KOPT-K1 (cell line): ENCODE data around the gene DNM1.
"Not testable (repeated sequence)": the region's sequence is repeated elsewhere in the genome, so short reads cannot be mapped to it uniquely, and the experiment has no call there.

Experiments
- H3K27ac ChIP-seq: fragments of 200-600 bp; sonication (generic); 2 replicates; pipeline ENCODE4 v1.5.1; 2016; ENCODE audit warnings: antibody characterized with exemption, mild to moderate bottlenecking, low read depth, low read length; ENCODE audit not compliant: poor library complexity, severe bottlenecking
- H3K36me3 ChIP-seq: fragments of 200-600 bp; sonication (generic); 2 replicates; pipeline ENCODE4 v1.5.1; 2017; ENCODE audit warnings: antibody characterized with exemption, mild to moderate bottlenecking, low read length, moderate library complexity; ENCODE audit not compliant: insufficient read depth
- H3K9me3 ChIP-seq: fragments of 200-600 bp; sonication (generic); 2 replicates; pipeline ENCODE4 v1.5.1; 2017; ENCODE audit warnings: antibody characterized with exemption, low read length, mild to moderate bottlenecking; ENCODE audit not compliant: insufficient read depth, poor library complexity, severe bottlenecking

DNM1 gene

GRCh38 chr9:128279088-128280073 lies 76.2 kb downstream of the DNM1 start:
- not testable (repeated sequence) for H3K9me3 ChIP-seq, H3K36me3 ChIP-seq
- H3K27ac ChIP-seq, result peak overlapping the region; percentile 31

DNA sequence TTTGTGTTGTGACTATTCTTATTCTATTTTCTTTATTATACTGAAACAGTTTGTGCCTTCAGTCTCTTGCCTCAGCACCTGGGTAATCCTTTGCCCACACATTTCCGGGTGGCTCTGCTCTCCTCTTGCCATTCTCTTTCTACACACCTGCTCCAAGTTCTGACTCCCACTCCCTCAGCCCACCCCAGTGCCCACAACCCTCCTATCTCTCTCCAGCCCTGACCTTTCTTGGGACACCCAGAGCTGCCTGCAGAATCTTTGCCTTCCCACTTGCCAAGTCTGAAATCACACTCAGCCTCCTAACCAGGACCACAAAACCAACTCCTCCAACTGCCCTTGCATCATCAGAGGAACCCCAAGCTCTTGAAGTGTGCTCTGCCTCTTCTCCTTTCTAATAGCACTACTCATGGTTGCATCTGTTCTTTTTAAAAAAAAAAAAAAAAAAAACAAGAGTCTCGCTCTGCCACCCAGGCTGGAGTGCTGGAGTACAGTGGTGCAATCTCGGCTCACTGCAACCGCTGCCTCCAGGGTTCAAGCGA lies 77.0 kb downstream of the DNM1 start:
- H3K27ac ChIP-seq, result peak overlapping the region; percentile 36
- no peaks in the 10 kb centered on the region for H3K36me3 ChIP-seq
- H3K9me3 ChIP-seq, result no peaks in the 10 kb centered on the region

DNA sequence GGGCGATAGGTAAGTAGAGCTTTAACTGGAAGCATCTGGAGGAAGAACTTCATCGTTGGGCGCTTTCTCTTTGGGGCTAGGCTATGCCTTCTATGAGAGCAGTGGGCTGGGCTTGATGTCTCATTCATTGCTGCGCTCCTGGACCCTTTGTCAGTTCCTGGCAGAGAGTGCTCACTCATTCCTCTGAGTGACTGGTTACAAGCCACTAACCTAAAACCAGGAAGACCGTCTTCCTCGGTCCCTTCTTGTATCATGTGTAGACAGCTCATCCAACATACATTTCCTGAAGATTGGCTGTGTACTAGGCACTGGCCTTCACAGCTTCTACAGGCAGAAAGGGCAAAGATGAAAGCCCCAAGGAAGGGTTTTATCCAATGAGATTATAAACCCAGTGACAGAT lies 79.3 kb downstream of the DNM1 start:
- no peaks in the 10 kb centered on the region for H3K9me3 ChIP-seq
- H3K36me3 ChIP-seq, result peaks cover 12% of the 10 kb centered on the region; the same call in 1 of the 2 replicates
- H3K27ac ChIP-seq, result no peak overlapping the region

DNA sequence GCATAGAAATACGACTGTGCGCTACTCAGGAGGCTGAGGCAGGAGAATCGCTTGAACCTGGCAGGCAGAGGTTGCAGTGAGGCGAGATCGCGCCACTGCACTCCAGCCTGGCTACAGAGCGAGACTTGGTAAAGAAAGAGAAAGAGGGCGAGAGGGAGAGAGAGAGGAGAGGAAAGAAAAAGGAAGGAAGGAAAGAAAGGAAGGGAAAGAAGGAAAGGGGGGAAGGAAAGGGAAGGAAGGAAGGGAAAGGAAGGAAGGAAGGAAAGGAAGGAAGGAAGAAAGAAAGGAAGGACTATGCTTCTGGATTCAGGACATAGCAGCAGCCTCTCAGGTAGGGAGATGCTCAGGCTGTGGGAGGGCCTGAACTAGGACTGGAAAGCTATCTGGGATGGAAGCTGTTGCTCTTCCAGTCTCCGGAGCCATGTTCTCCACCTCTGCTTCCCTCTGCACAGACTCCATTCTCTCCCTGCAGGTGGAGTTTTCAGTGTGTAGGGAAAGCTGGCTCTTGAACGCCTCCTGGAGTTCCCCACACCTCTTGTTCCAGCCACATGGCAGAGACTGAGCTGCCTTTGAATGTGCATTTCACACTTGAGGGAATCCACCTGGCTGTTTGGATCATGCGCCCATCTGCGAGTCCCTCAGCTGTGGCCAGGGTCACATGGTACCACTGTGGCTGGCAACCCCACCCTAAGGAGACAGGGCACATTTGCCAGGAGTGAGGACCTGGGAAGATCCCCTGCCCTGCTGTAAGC lies 82.0 kb downstream of the DNM1 start:
- Histone ChIP-seq H3K27ac (no peak overlapping the region), H3K9me3 (no peaks in the 10 kb centered on the region), H3K36me3 (peaks cover 12% of the 10 kb centered on the region; the same call in 1 of the 2 replicates)

DNA sequence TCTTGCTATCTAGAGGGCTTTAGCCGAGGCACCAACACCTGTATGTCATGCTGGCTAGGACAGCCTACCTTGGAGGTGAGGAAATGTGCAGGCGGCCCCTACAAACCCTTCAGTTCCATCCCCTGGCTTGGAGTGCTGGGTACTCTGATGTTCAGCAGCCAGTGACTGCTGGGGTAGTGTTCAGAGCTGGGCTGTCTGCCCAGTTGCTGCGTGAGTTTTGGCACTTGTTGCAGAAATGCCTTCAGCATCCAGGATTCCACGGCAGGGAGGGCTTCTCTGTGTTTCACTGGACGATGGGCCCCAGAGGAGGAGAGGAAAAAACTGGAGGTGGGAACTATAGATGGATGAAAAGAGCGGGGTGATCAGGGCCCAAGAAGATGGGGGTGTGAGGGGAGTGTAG lies 83.3 kb downstream of the DNM1 start:
- H3K27ac ChIP-seq, result no peak overlapping the region
- H3K9me3 ChIP-seq, result no peaks in the 10 kb centered on the region
- H3K36me3 ChIP-seq, result peaks cover 12% of the 10 kb centered on the region; the same call in 1 of the 2 replicates

DNA sequence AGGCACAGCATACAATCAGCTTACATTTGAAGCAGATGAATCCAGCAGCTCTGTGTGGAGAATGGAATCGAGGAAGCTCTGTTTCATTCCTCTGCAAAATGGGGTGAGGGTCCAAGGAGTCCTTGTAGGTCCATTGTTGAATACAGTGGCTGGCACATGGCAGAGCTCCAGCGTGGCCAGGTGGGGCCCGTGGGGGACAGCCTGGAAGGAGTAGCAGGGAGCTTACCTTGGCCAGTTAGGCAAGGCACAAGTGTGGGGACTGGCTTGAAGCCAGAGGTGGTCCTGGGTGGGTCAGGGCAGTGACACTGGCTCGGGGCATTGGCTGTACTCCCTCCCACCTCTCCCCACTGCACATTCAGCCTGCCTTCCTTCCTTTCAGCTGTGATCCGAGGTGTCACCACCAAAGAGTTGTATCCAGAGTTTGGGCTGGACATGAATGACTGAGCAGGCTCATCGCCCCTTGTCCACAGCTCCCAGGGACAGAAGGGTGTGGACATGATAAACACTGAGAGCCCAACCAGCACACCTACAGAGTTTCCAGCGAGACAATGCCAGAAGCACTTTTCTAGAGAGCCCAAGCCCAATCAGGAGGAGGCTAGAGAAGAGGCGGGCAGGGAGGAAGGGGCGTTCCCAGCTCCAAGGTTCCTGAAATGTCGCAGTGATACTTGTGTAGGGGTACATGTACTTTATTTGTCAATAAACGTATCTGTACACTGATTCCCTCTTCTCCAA lies 85.3 kb downstream of the DNM1 start:
- Histone ChIP-seq H3K36me3 (peaks cover 12% of the 10 kb centered on the region; the same call in 1 of the 2 replicates), H3K9me3 (no peaks in the 10 kb centered on the region), H3K27ac (no peak overlapping the region)

DNA sequence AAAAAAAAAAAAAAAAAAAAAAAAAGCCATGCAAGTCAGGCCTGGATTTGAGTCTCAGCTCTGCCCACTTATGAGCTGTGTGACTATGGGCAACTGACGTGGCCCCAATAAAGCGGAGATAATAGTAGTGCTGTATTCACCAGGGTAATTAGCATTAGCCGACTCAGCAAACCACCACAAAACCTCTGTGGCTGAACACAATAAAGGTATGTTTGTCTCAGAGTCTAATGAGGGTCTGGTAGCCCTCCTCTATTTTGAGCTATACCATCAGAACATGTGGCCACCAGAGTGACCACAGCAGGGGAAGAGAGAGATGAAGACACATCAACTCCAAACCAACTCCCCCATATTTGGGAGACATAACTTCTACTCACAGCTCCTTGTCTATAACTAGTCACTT lies 88.8 kb downstream of the DNM1 start:
- Histone ChIP-seq H3K9me3 (no peaks in the 10 kb centered on the region), H3K36me3 (no peaks in the 10 kb centered on the region), H3K27ac (no peak overlapping the region)

- Histone ChIP-seq H3K27ac (no peak overlapping the region), H3K9me3 (no peaks in the 10 kb centered on the region), H3K36me3 (no peaks in the 10 kb centered on the region)
These were observed 89.9 kb downstream of the DNM1 start for GRCh38 chr9:128293091-128293490.

- Histone ChIP-seq H3K36me3 (no peaks in the 10 kb centered on the region), H3K27ac (no peak overlapping the region), H3K9me3 (no peaks in the 10 kb centered on the region)
These were observed 91.0 kb downstream of the DNM1 start for GRCh38 chr9:128294142-128294541.

DNA sequence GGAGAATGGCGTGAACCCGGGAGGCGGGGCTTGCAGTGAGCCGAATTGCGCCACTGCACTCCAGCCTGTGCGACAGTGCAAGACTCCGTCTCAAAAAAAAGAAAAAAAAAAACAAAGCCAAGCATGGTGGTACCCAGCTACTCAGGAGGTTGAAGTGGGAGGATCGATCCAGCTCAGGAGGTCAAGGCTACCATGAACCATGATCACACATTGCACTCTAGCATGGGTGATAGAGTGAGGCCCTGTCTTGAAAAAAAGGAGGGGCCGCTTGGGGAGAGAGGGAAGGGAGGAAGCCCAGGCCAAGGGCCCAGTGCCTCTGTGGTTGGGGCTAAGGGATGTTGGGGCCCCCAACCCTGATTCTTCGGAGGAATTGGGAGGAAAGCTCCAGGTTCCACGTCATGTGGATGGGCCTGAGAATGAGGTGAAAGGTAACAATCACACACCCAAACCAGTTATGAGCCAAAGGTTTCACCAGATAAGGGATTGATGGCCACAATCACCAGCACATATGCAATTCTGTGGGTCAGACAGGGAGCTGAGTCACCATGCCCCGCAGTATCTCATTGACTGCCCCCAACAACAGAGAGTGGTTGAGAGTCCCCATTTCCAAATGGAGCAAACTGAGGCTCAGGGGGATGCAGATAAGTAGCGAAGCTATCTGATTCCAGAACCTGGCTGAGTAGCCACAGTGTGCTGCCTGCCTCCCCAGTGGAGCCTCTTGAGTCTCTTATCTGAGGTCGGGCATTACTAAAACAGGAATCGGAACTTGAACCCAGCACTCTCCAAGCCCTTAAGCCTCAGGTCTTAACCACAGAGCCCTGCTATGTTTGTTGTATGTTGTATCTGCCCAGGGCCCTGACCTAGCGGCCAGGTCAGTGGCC lies 93.4 kb downstream of the DNM1 start:
- Histone ChIP-seq H3K36me3 (no peaks in the 10 kb centered on the region), H3K27ac (no peak overlapping the region), H3K9me3 (no peaks in the 10 kb centered on the region)

DNA sequence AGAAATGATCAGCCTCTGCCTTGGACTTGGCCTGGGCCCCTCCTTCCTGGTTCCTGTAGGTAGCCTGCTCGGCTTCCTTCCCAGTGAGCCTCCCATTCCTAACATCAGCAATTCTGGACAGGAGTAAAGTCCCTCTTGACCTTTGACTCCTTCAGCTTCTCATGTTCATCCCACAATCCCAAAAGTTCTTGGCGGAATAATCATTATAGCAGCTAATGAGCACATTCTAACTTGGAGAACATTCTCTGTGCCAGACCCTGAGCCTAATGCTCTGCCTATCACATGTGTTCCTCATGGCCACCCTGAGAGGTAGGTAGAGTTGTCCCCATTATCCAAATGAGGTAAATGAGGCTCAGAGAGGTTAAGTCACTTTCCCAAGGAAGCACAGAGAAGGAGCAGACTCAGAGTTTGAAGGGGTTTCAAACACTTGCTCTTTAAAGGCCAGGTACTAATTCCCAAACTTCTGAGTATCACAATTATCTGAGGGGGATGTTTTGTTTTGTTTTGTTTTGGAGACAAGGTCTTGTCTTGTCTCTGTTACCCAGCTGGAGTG lies 94.1 kb downstream of the DNM1 start:
- Histone ChIP-seq H3K27ac (no peak overlapping the region), H3K9me3 (no peaks in the 10 kb centered on the region), H3K36me3 (no peaks in the 10 kb centered on the region)

- H3K36me3 ChIP-seq, result no peaks in the 10 kb centered on the region
- no peak overlapping the region for H3K27ac ChIP-seq
- H3K9me3 ChIP-seq, result no peaks in the 10 kb centered on the region
These were observed 95.6 kb downstream of the DNM1 start for GRCh38 chr9:128298535-128299482.
